HepG2 (cell line): ENCODE measurements around the gene RNF114. TPM values are rescaled to one million over a fixed set of nuclear protein-coding genes. Genes with fewer than 3 reads are reported as not detected.

Experiments
- ATF7 ChIP-seq, 2 experiments: fragments of 450-650 bp in 1 of 2; sonication (generic) in 1 of 2; formaldehyde crosslinking in 1 of 2; IDR thresholded peaks; 2 replicates each; pipeline versions ENCODE4 v1.4.0 to v1.6.1; 2016 to 2020; ENCODE audit warnings: antibody characterized with exemption in 1 of 2, mild to moderate bottlenecking in 1 of 2, missing genetic modification reagents in 1 of 2
- BHLHE40 ChIP-seq: IDR thresholded peaks from 2 replicates; pipeline ENCODE4 v1.6.1; 2011; ENCODE audit warnings: low read length, improper control_type of control experiment
- GATAD2A ChIP-seq: IDR thresholded peaks from 2 replicates; pipeline ENCODE4 v1.6.1; 2016
- IKZF1 ChIP-seq: fragments of 450-650 bp; IDR thresholded peaks from 2 replicates; pipeline ENCODE4 v1.7.1; 2016
- IKZF4 ChIP-seq: sonication (generic); formaldehyde crosslinking; IDR thresholded peaks from 2 replicates; pipeline ENCODE4 v1.5.1; 2020; ENCODE audit warnings: borderline replicate concordance, mild to moderate bottlenecking, low read depth, missing genetic modification reagents; ENCODE audit errors: not compliant biosample characterization
- KDM2A ChIP-seq: sonication (generic); formaldehyde crosslinking; IDR thresholded peaks from 2 replicates; pipeline ENCODE4 v1.4.0; 2020; ENCODE audit warnings: low read depth, missing genetic modification reagents, borderline replicate concordance
- KLF16 ChIP-seq, 2 experiments: sonication (generic) in 1 of 2; formaldehyde crosslinking in 1 of 2; IDR thresholded peaks; 2 replicates each; pipeline versions ENCODE4 v1.6.1 to v1.8.0; 2016 to 2023; ENCODE audit warnings: missing genetic modification reagents in 2 of 2, missing compliant biosample characterization in 1 of 2
- MXD4 ChIP-seq: IDR thresholded peaks from 2 replicates; pipeline ENCODE4 v1.6.1; 2016; ENCODE audit warnings: mild to moderate bottlenecking, missing biosample characterization, missing genetic modification reagents
- REL ChIP-seq: sonication (generic); formaldehyde crosslinking; conservative IDR thresholded peaks from 2 replicates; pipeline ENCODE4 v1.8.0; 2022; ENCODE audit warnings: mild to moderate bottlenecking, missing genetic modification reagents, moderate library complexity
- REPIN1 ChIP-seq: sonication (generic); formaldehyde crosslinking; IDR thresholded peaks from 2 replicates; pipeline ENCODE4 v1.8.0; 2022; ENCODE audit warnings: missing genetic modification reagents, low read depth, mild to moderate bottlenecking, borderline replicate concordance
- SMAD3 ChIP-seq: sonication (generic); formaldehyde crosslinking; IDR thresholded peaks from 2 replicates; pipeline ENCODE4 v1.4.0; 2020; ENCODE audit warnings: missing genetic modification reagents
- SSRP1 ChIP-seq: IDR thresholded peaks from 2 replicates; pipeline ENCODE4 v1.6.1; 2016; ENCODE audit warnings: control low read depth
- ZFP36 ChIP-seq: fragments of 150-350 bp; IDR thresholded peaks from 2 replicates; pipeline ENCODE4 v1.6.1; 2018; ENCODE audit warnings: borderline replicate concordance, low read length, low read depth; ENCODE audit not compliant: partially characterized antibody
- ZNF33B ChIP-seq: sonication (generic); formaldehyde crosslinking; IDR thresholded peaks from 2 replicates; pipeline ENCODE4 v1.5.1; 2020; ENCODE audit warnings: mild to moderate bottlenecking, missing genetic modification reagents
- ZNF343 ChIP-seq: sonication (generic); formaldehyde crosslinking; IDR thresholded peaks from 2 replicates; pipeline ENCODE4 v1.4.0; 2020; ENCODE audit warnings: mild to moderate bottlenecking, missing genetic modification reagents
- ZNF547 ChIP-seq: sonication (generic); formaldehyde crosslinking; IDR thresholded peaks from 2 replicates; pipeline ENCODE4 v1.5.1; 2020; ENCODE audit warnings: mild to moderate bottlenecking, missing genetic modification reagents
- ZNF773 ChIP-seq: sonication (generic); formaldehyde crosslinking; IDR thresholded peaks from 2 replicates; pipeline ENCODE4 v1.4.0; 2020; ENCODE audit warnings: missing genetic modification reagents, borderline replicate concordance
- polyA plus RNA-seq, 8 experiments: library from polyadenylated mRNA; depleted of rRNA in 3 of 8; stranded (reverse) in 7 of 8; unstranded in 1 of 8; fragments of >200 nt; fragmentation: Illumina TruSeq in 4 of 8; extraction: Trizol in 4 of 8; gene quantifications; 2 replicates each; pipeline versions ENCODE4 v1.2.1 to v1.2.3, GENCODE V29; 2011 to 2016; ENCODE audit warnings: low read depth in 4 of 8, missing spikeins in 1 of 8, mixed read lengths in 1 of 8; ENCODE audit not compliant: insufficient read depth in 1 of 8
- total RNA-seq, 5 experiments: library from RNA; depleted of rRNA; stranded (reverse); fragments of >200 nt; fragmentation: Illumina TruSeq; extraction: Trizol; gene quantifications; 2 replicates each; pipeline ENCODE4 v1.2.3, GENCODE V29; 2016; ENCODE audit warnings: low read depth in 1 of 5
- TF ChIP-seq, protein P1 (sequence below): sonication (generic); formaldehyde crosslinking; IDR thresholded peaks from 2 replicates; pipeline ENCODE4 v1.5.1; 2020; ENCODE audit warnings: missing genetic modification reagents, mild to moderate bottlenecking, borderline replicate concordance
- TF ChIP-seq, protein P2 (sequence below): sonication (generic); formaldehyde crosslinking; IDR thresholded peaks from 2 replicates; pipeline ENCODE4 v1.5.1; 2020; ENCODE audit warnings: mild to moderate bottlenecking, missing genetic modification reagents, borderline replicate concordance
- TF ChIP-seq, protein P3 (sequence below): sonication (generic); formaldehyde crosslinking; IDR thresholded peaks from 2 replicates; pipeline ENCODE4 v1.4.0; 2020; ENCODE audit warnings: missing genetic modification reagents
- TF ChIP-seq, protein P4 (sequence below): sonication (generic); formaldehyde crosslinking; IDR thresholded peaks from 2 replicates; pipeline ENCODE4 v1.4.0; 2020; ENCODE audit warnings: mild to moderate bottlenecking, missing genetic modification reagents

RNF114 gene
- total and polyA plus RNA-seq, 2 of the 13 experiments (the other 11 are each of a cell fraction or from before 2014, with no cell fraction given) = 119 to 126 TPM

DNA sequence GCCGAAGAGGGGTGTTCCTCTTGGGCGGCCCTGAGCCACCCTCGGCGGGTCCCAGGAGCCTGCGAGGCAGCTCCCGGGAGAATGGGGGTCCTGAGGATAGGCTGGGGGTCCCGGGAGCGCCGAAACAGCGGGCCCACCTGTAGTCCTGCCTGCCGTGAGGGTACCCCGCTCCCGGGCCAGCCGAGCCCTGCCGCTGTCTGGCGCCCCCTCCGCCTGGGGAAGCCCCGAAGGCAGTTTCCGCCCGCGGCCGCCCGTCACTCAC lies 21.1 kb upstream of the RNF114 start (continued):
- TF ChIP-seq, protein P1, sequence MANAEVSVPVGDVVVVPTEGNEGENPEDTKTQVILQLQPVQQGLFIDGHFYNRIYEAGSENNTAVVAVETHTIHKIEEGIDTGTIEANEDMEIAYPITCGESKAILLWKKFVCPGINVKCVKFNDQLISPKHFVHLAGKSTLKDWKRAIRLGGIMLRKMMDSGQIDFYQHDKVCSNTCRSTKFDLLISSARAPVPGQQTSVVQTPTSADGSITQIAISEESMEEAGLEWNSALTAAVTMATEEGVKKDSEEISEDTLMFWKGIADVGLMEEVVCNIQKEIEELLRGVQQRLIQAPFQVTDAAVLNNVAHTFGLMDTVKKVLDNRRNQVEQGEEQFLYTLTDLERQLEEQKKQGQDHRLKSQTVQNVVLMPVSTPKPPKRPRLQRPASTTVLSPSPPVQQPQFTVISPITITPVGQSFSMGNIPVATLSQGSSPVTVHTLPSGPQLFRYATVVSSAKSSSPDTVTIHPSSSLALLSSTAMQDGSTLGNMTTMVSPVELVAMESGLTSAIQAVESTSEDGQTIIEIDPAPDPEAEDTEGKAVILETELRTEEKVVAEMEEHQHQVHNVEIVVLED (CRISPR knock-in tag) = no peak
- TF ChIP-seq IKZF4 (CRISPR knock-in tag) = peak; percentile 7
- TF ChIP-seq ZFP36 = no peak
- no peak for TF ChIP-seq GATAD2A (CRISPR knock-in tag)
- TF ChIP-seq SMAD3 = no peak
- TF ChIP-seq BHLHE40 = no peak
- TF ChIP-seq SSRP1 (CRISPR knock-in tag) = no peak
- TF ChIP-seq REL (CRISPR knock-in tag) = 0 out of 2 replicates have a peak, but pooled peaks have one; percentile 23
- TF ChIP-seq KDM2A (CRISPR knock-in tag) = no peak
- TF ChIP-seq ZNF547 = peak; percentile 31; the same call in 1 of the 2 replicates
- TF ChIP-seq ATF7 (IDR thresholded peaks at IDR 0.05) = no peak
- no peak for TF ChIP-seq ATF7 (CRISPR knock-in tag; IDR thresholded peaks at IDR 0.05)
- TF ChIP-seq, protein P2, sequence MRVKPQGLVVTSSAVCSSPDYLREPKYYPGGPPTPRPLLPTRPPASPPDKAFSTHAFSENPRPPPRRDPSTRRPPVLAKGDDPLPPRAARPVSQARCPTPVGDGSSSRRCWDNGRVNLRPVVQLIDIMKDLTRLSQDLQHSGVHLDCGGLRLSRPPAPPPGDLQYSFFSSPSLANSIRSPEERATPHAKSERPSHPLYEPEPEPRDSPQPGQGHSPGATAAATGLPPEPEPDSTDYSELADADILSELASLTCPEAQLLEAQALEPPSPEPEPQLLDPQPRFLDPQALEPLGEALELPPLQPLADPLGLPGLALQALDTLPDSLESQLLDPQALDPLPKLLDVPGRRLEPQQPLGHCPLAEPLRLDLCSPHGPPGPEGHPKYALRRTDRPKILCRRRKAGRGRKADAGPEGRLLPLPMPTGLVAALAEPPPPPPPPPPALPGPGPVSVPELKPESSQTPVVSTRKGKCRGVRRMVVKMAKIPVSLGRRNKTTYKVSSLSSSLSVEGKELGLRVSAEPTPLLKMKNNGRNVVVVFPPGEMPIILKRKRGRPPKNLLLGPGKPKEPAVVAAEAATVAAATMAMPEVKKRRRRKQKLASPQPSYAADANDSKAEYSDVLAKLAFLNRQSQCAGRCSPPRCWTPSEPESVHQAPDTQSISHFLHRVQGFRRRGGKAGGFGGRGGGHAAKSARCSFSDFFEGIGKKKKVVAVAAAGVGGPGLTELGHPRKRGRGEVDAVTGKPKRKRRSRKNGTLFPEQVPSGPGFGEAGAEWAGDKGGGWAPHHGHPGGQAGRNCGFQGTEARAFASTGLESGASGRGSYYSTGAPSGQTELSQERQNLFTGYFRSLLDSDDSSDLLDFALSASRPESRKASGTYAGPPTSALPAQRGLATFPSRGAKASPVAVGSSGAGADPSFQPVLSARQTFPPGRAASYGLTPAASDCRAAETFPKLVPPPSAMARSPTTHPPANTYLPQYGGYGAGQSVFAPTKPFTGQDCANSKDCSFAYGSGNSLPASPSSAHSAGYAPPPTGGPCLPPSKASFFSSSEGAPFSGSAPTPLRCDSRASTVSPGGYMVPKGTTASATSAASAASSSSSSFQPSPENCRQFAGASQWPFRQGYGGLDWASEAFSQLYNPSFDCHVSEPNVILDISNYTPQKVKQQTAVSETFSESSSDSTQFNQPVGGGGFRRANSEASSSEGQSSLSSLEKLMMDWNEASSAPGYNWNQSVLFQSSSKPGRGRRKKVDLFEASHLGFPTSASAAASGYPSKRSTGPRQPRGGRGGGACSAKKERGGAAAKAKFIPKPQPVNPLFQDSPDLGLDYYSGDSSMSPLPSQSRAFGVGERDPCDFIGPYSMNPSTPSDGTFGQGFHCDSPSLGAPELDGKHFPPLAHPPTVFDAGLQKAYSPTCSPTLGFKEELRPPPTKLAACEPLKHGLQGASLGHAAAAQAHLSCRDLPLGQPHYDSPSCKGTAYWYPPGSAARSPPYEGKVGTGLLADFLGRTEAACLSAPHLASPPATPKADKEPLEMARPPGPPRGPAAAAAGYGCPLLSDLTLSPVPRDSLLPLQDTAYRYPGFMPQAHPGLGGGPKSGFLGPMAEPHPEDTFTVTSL = no peak
- no peak for TF ChIP-seq ZNF773 (CRISPR knock-in tag)
- TF ChIP-seq, protein P3, sequence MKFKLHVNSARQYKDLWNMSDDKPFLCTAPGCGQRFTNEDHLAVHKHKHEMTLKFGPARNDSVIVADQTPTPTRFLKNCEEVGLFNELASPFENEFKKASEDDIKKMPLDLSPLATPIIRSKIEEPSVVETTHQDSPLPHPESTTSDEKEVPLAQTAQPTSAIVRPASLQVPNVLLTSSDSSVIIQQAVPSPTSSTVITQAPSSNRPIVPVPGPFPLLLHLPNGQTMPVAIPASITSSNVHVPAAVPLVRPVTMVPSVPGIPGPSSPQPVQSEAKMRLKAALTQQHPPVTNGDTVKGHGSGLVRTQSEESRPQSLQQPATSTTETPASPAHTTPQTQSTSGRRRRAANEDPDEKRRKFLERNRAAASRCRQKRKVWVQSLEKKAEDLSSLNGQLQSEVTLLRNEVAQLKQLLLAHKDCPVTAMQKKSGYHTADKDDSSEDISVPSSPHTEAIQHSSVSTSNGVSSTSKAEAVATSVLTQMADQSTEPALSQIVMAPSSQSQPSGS = no peak
- TF ChIP-seq, protein P4, sequence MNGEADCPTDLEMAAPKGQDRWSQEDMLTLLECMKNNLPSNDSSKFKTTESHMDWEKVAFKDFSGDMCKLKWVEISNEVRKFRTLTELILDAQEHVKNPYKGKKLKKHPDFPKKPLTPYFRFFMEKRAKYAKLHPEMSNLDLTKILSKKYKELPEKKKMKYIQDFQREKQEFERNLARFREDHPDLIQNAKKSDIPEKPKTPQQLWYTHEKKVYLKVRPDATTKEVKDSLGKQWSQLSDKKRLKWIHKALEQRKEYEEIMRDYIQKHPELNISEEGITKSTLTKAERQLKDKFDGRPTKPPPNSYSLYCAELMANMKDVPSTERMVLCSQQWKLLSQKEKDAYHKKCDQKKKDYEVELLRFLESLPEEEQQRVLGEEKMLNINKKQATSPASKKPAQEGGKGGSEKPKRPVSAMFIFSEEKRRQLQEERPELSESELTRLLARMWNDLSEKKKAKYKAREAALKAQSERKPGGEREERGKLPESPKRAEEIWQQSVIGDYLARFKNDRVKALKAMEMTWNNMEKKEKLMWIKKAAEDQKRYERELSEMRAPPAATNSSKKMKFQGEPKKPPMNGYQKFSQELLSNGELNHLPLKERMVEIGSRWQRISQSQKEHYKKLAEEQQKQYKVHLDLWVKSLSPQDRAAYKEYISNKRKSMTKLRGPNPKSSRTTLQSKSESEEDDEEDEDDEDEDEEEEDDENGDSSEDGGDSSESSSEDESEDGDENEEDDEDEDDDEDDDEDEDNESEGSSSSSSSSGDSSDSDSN (CRISPR knock-in tag) = no peak
- no peak for TF ChIP-seq MXD4 (CRISPR knock-in tag)
- no peak for TF ChIP-seq IKZF1
- TF ChIP-seq REPIN1 = no peak; the same call in 1 of the 2 replicates
- TF ChIP-seq KLF16 (CRISPR knock-in tag; IDR thresholded peaks at IDR 0.05) = no peak
- no peak for TF ChIP-seq ZNF343 (CRISPR knock-in tag)
- no peak for TF ChIP-seq ZNF33B (CRISPR knock-in tag)
